HepG2 (cell line): Measurements from ENCODE around the gene CASP1. TPM values are rescaled to one million over a fixed set of nuclear protein-coding genes. Genes with fewer than 3 reads are reported as not detected.

Experiments
- EED ChIP-seq: sonication (generic); formaldehyde crosslinking; IDR thresholded peaks from 2 replicates; pipeline ENCODE4 v1.5.0; 2020; ENCODE audit warnings: mild to moderate bottlenecking, missing genetic modification reagents
- FIP1L1 ChIP-seq: fragments of 200-400 bp; formaldehyde crosslinking; IDR thresholded peaks from 2 replicates; pipeline ENCODE4 v1.6.1; 2018; ENCODE audit warnings: low read depth, mild to moderate bottlenecking, low read length, moderate library complexity, borderline replicate concordance; ENCODE audit not compliant: insufficient read depth
- FOXA3 ChIP-seq: IDR thresholded peaks from 2 replicates; pipeline ENCODE4 v1.6.1; 2016; ENCODE audit warnings: missing genetic modification reagents, missing compliant biosample characterization
- GATAD2A ChIP-seq: IDR thresholded peaks from 2 replicates; pipeline ENCODE4 v1.6.1; 2016
- GFI1 ChIP-seq: sonication (generic); formaldehyde crosslinking; IDR thresholded peaks from 2 replicates; pipeline ENCODE4 v1.5.0; 2020; ENCODE audit warnings: missing genetic modification reagents, mild to moderate bottlenecking, borderline replicate concordance
- HMG20A ChIP-seq: IDR thresholded peaks from 2 replicates; pipeline ENCODE4 v1.6.1; 2016; ENCODE audit warnings: borderline replicate concordance
- IKZF5 ChIP-seq: IDR thresholded peaks from 2 replicates; pipeline ENCODE4 v1.6.1; 2018; ENCODE audit warnings: missing genetic modification reagents, mild to moderate bottlenecking, missing compliant biosample characterization
- JUND ChIP-seq: sonication (generic); formaldehyde crosslinking; IDR thresholded peaks from 2 replicates; pipeline ENCODE4 v1.8.0; 2022; ENCODE audit warnings: mild to moderate bottlenecking, missing genetic modification reagents
- NCOA1 ChIP-seq: sonication (generic); formaldehyde crosslinking; IDR thresholded peaks from 2 replicates; pipeline ENCODE4 v1.9.0; 2021; ENCODE audit warnings: missing genetic modification reagents
- PBX2 ChIP-seq: IDR thresholded peaks from 2 replicates; pipeline ENCODE4 v1.6.1; 2016; ENCODE audit warnings: control low read depth
- PBX3 ChIP-seq: sonication (generic); formaldehyde crosslinking; IDR thresholded peaks from 2 replicates; pipeline ENCODE4 v1.8.1; 2023; ENCODE audit warnings: missing genetic modification reagents, inconsistent platforms, borderline replicate concordance
- RARA ChIP-seq: IDR thresholded peaks from 2 replicates; pipeline ENCODE4 v1.6.1; 2016; ENCODE audit warnings: missing genetic modification reagents, missing compliant biosample characterization
- RXRB ChIP-seq: IDR thresholded peaks from 2 replicates; pipeline ENCODE4 v1.6.1; 2016; ENCODE audit warnings: borderline replicate concordance, missing genetic modification reagents, missing compliant biosample characterization
- SALL2 ChIP-seq: sonication (generic); formaldehyde crosslinking; IDR thresholded peaks from 2 replicates; pipeline ENCODE4 v1.8.1; 2023; ENCODE audit warnings: mild to moderate bottlenecking, missing genetic modification reagents, inconsistent platforms
- SP140L ChIP-seq: sonication (generic); formaldehyde crosslinking; IDR thresholded peaks from 2 replicates; pipeline ENCODE4 v1.4.0; 2020; ENCODE audit warnings: missing genetic modification reagents, borderline replicate concordance
- U2AF2 ChIP-seq: fragments of 200-400 bp; formaldehyde crosslinking; IDR thresholded peaks from 2 replicates; pipeline ENCODE4 v1.6.1; 2017; ENCODE audit warnings: low read depth, mild to moderate bottlenecking, low read length
- USF2 ChIP-seq, 2 experiments: sonication (generic) in 1 of 2; formaldehyde crosslinking in 1 of 2; IDR thresholded peaks; 2 replicates each; pipeline versions ENCODE4 v1.5.1 to v1.6.1; 2011 to 2020; ENCODE audit warnings: borderline replicate concordance in 1 of 2, low read depth in 1 of 2, low read length in 1 of 2, mild to moderate bottlenecking in 1 of 2, missing genetic modification reagents in 1 of 2, moderate library complexity in 1 of 2
- YEATS2 ChIP-seq: sonication (generic); formaldehyde crosslinking; IDR thresholded peaks from 2 replicates; pipeline ENCODE4 v1.4.0; 2020; ENCODE audit warnings: missing genetic modification reagents, borderline replicate concordance
- ZNF30 ChIP-seq: sonication (generic); formaldehyde crosslinking; IDR thresholded peaks from 2 replicates; pipeline ENCODE4 v1.5.0; 2020; ENCODE audit warnings: mild to moderate bottlenecking, missing genetic modification reagents
- ZNF382 ChIP-seq: sonication (generic); formaldehyde crosslinking; IDR thresholded peaks from 2 replicates; pipeline ENCODE4 v1.5.0; 2020; ENCODE audit warnings: missing genetic modification reagents, mild to moderate bottlenecking, borderline replicate concordance
- ZNF619 ChIP-seq: sonication (generic); formaldehyde crosslinking; IDR thresholded peaks from 2 replicates; pipeline ENCODE4 v1.4.0; 2020; ENCODE audit warnings: mild to moderate bottlenecking, missing genetic modification reagents
- ZNF704 ChIP-seq: sonication (generic); formaldehyde crosslinking; IDR thresholded peaks from 2 replicates; pipeline ENCODE4 v1.8.1; 2023; ENCODE audit warnings: mild to moderate bottlenecking, inconsistent platforms, moderate library complexity, missing genetic modification reagents, borderline replicate concordance
- ZNF761 ChIP-seq: sonication (generic); formaldehyde crosslinking; conservative IDR thresholded peaks from 2 replicates; pipeline ENCODE4 v1.4.0; 2020; ENCODE audit warnings: mild to moderate bottlenecking, missing genetic modification reagents
- polyA plus RNA-seq, 8 experiments: library from polyadenylated mRNA; depleted of rRNA in 3 of 8; stranded (reverse) in 7 of 8; unstranded in 1 of 8; fragments of >200 nt; fragmentation: Illumina TruSeq in 4 of 8; extraction: Trizol in 4 of 8; gene quantifications; 2 replicates each; pipeline versions ENCODE4 v1.2.1 to v1.2.3, GENCODE V29; 2011 to 2016; ENCODE audit warnings: low read depth in 4 of 8, missing spikeins in 1 of 8, mixed read lengths in 1 of 8; ENCODE audit not compliant: insufficient read depth in 1 of 8
- total RNA-seq, 5 experiments: library from RNA; depleted of rRNA; stranded (reverse); fragments of >200 nt; fragmentation: Illumina TruSeq; extraction: Trizol; gene quantifications; 2 replicates each; pipeline ENCODE4 v1.2.3, GENCODE V29; 2016; ENCODE audit warnings: low read depth in 1 of 5

The CASP1 gene
- total and polyA plus RNA-seq, 2 of the 13 experiments (the other 11 are each of a cell fraction or from before 2014, with no cell fraction given) = 0.34 to 5.2 TPM

- no peak for TF ChIP-seq ZNF382
- peak; percentile 64; the same call in 1 of the 2 replicates for TF ChIP-seq RXRB (CRISPR knock-in tag)
- no peak for TF ChIP-seq ZNF619 (CRISPR knock-in tag)
- no peak for TF ChIP-seq PBX3 (CRISPR knock-in tag)
- no peak for TF ChIP-seq ZNF761
- no peak for TF ChIP-seq PBX2 (CRISPR knock-in tag)
- no peak for TF ChIP-seq FIP1L1
- no peak for TF ChIP-seq USF2 (IDR thresholded peaks at IDR 0.05; ENCODE audit: low read depth, low read length)
- TF ChIP-seq USF2 (CRISPR knock-in tag; IDR thresholded peaks at IDR 0.05; ENCODE audit: borderline replicate concordance) = no peak
- no peak for TF ChIP-seq ZNF30 (CRISPR knock-in tag)
- peak; percentile 58; the same call in 1 of the 2 replicates for TF ChIP-seq GFI1 (CRISPR knock-in tag)
- peak; percentile 78; the same call in 1 of the 2 replicates for TF ChIP-seq HMG20A (CRISPR knock-in tag)
- 0 out of 2 replicates have a peak, but pooled peaks have one; percentile 27 for TF ChIP-seq JUND (CRISPR knock-in tag)
- peak; percentile 88 for TF ChIP-seq GATAD2A (CRISPR knock-in tag)
- TF ChIP-seq RARA (CRISPR knock-in tag) = 0 out of 2 replicates have a peak, but pooled peaks have one; percentile 25
- no peak for TF ChIP-seq U2AF2
- TF ChIP-seq ZNF704 (CRISPR knock-in tag) = no peak
- TF ChIP-seq EED (CRISPR knock-in tag) = no peak
- no peak for TF ChIP-seq SP140L (CRISPR knock-in tag)
- peak; percentile 89 for TF ChIP-seq FOXA3
- 0 out of 2 replicates have a peak, but pooled peaks have one; percentile 29 for TF ChIP-seq NCOA1
- no peak for TF ChIP-seq SALL2
- TF ChIP-seq YEATS2 (CRISPR knock-in tag) = no peak
- 0 out of 2 replicates have a peak, but pooled peaks have one; percentile 53 for TF ChIP-seq IKZF5
Observed at GRCh38 chr11:105051559-105051958, 16.6 kb upstream of the CASP1 start (continued).
